ENCODE measurements around the gene ZC3H15.

ZC3H15 gene

GRCh38 chr2:186544255-186544675 is 58.2 kb downstream of the ZC3H15 start:
- no peak for DNase-seq

- DNase-seq, result no peak
These were observed 60.8 kb downstream of the ZC3H15 start for GRCh38 chr2:186546846-186547245.

- DNase-seq, result no peak
These were observed 65.4 kb downstream of the ZC3H15 start for GRCh38 chr2:186551323-186552050.

- DNase-seq, result no peak
These were observed 68.4 kb downstream of the ZC3H15 start for GRCh38 chr2:186554429-186554828.

GRCh38 chr2:186554850-186555671 is 69.0 kb downstream of the ZC3H15 start:
- no peak for DNase-seq

GRCh38 chr2:186558512-186559276 is 72.6 kb downstream of the ZC3H15 start:
- DNase-seq, result no peak

All from NCI-H526 (cell line).